GM18498 (cell line): Measurements from ENCODE around the gene GIMD1.
A peak's percentile ranks its signal among the peaks of the same experiment; 100 is the strongest.
"Not testable (repeated sequence)": the region's sequence is repeated elsewhere in the genome, so short reads cannot be mapped to it uniquely, and the experiment has no call there.

Experiments used
- ATAC-seq: cut with Tn5 transposase; IDR thresholded peaks from one replicate; pipeline ENCODE4 v1.9.1; 2021; ENCODE audit warnings: mild to moderate bottlenecking, moderate library complexity; ENCODE audit not compliant: unreplicated experiment

Gene GIMD1

DNA sequence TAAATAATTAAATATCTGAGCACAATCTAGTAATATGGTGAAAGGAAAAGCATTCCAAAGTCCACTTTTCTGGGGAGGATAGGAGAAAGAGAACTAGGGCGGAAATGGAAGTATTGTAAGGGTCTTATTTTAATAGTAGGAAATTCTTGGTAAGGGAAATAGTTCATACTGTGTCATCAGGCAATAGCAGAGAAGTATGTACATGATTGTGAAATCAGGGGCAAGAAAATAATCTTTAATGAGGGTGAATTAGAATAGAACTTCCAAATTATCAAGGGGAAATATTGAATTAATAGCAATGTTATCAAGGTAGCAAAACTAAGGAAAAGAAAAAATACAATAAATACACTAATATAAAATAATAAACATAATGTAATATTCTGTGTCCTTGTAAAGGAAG is 14.8 kb downstream of the GIMD1 start:
- no peak for ATAC-seq

DNA sequence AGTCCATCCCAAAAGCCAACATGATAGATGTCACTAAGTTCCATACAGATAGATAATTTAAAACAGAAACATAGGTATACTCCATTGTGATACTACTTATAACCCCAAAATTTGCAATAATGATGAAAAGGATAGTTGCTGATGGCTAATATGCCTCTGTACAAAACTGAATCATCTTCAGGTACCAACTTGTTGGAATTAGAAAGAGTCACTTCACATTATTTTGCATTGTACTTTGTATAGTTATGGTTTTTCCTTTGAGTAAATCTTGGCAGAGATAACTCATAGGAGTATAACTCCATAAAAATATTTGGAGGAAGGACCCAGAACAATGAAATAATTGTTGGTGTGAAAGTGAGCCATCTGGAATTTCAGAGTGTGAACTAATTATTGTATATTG is 17.6 kb downstream of the GIMD1 start:
- no peak for ATAC-seq

DNA sequence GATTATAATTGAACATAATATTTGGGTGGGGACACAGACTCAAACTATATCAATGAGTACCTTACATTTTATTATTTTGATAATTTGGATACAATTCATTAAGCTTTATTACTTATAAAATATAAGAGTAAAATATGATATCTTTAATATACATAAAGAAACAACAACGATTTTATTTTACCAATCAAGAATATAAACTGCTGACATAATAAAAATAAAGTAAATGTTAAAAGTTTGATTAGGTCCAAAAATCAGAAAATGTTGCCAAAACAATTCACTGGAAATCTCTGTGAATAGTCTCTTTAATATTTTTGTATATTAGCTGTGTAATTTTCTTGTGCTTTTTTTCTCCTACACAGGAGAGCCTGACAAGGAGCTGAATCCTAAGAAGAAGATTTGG is 21.4 kb downstream of the GIMD1 start:
- ATAC-seq = no peak

DNA sequence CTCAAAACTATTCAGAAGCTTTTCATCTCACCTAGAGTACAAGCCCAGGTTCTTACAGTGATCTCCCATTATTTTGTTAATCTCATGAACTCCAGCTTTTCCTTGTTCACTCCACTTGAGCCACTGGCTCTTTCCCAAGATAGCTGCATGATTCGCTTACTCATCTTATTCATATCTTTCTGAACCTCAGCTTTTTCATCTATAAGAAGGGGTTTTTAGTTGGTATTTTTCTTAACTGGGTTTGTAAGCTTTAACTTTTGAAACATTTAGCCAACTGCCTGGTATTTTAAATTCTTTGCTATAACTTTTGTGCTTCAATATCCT is 24.0 kb downstream of the GIMD1 start:
- no peak for ATAC-seq

DNA sequence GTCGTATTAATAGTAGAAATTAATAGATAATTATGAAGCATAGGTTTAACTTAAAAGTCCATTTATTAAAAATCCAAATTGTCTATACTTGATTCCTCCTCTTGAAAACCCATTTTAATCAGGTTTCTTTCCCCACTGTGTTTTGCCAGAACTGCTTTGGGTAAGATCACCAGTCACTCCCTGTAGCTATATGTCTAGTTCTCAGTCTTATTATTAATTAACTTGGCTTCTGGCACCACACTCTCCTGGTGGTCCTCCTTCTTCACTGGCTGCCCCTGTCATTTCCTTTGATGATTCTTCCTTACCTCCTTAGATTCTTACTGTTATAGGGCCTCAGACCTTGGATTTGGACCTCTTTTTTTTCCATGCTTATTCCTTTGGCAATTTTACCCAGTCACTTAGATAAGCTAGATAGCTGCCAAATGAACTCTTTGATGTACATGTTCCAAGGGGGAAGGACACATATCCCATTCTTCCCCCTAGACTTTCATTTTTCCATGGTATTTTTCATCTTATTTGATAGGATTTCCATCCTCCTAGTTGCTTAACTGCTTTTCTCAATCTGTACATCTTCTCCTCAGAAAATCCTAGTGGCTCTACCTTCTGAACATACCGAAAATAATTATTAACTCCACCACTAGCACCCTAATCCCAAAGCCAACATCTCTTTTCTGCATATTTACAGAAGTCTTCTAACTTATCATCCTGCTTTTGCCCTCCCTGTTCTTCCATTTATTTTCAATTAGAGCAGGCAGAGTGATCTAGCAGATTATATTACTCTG is 24.5 kb downstream of the GIMD1 start:
- no peak for ATAC-seq

DNA sequence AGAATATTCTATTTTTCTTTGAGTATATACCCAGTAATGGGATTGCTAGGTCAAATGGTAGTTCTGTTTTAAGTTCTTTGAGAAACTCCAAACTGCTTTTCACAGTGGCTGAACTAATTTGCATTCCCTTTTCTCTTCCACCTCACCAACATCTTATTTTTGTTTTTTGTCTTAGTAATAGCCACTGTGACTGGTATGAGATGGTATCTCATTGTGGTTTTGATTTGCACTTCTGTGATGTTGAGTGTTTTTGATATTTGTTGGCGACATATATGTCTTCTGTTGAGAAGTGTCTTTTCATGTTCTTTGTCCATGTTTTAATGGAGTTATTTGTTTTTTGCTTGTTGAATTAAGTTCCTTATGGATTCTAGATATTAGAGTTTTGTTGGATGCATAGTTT is 27.8 kb downstream of the GIMD1 start:
- ATAC-seq = no peak

DNA sequence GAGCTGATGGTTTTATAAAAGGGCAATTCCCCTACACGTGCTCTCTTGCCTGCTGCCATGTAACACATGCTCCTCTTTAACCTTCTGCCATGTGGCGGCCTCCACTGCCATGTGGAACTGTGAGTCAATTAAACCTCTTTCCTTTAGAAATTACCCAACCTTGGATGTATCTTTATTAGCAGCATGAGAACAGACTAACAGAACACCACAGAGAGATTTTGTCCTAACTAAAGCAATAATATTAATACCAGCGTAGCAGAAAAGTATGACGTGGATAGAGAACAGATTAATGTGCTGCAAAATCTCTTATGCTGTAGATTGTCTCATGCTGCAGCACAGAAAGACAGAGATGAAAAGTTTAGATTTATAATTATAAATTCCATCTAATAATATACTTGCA is 29.1 kb downstream of the GIMD1 start:
- ATAC-seq = no peak

DNA sequence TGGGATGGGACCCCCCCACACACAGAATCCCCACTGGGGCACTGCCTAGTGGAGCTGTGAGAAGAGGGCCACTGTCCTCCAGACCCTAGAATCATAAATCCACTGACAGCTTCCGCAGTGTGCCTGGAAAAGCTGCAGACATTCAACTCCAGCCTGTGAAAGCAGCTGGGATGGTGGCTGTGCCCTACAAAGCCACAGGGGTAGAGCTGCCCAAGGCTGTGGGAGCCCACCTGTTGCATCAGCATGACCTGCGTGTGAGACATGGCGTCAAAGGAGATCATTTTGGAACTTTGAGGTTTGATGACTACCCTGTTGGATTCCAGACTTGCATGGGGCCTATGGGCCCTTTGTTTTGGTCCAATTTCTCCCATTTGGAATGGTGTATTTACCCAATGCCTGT is 29.9 kb downstream of the GIMD1 start:
- no peak for ATAC-seq

DNA sequence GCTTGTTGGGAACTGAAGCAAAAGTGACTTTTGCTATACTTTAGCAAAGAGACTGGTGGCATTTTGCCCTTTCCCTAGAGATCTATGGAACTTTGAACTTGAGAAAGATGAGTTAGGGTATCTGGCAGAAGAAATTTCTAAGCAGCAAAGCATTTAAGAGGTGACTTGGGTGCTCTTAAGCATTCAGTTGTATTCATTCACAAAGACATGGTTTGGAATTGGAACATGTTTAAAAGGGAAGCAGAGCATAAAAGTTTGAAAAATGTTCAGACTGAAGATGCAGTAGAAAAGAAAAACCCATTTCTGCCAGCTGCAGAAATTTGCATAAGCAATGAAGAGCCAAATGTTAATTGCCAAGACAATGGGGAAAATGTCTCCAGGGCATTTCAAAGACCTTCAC is 30.7 kb downstream of the GIMD1 start:
- no peak for ATAC-seq

DNA sequence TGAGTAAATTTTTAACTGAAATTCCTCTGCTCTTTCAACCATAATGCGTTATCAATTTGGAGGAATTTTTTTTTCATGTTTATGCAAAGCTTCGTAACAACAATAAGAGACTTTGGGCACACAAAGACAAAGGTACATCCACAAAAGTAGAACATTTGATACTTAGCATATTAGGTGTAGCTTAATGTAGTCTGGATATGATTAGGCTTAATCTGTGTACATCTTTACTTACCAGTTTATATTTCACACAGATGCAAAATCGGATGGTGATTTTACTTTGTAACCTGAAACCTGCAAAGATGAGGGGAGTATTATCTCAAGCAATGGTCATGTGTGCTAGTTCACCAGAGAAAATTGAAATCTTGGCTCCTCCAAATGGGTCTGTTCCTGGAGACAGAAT is 32.0 kb downstream of the GIMD1 start:
- ATAC-seq = no peak

DNA sequence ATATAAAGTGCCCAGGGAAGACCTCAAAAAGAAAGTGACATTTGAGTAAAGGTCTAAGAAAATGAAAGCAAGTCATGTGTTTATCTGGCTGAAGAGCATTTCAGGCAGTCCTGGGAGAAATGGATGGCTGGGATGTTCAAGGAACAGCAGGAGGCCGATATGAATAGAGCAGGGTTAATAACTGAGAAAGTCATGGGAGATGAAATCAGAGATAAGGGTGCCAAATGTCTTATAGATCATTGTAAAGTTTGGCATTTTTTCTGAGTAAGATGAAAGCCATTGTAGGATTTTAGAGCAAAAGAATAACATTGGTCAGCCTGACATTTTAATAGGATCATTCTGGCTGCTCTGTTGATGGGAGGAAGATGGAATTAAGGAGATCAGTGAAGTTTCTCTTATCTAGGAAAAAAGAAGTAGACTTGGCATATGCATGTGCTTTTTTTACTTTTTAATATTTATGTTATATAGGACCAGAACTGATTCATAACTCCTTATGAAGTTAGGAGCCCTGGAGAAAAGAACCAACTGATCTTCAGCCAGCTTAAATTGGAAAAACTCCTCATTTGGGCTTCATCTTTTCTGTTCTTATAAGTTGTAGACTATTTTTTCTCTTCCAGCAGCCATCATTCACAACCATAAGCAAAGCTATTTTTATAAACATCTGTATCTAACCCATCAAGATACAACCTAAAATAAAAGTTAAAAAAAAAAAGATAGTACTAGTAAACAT is 33.7 kb downstream of the GIMD1 start:
- no peak for ATAC-seq

DNA sequence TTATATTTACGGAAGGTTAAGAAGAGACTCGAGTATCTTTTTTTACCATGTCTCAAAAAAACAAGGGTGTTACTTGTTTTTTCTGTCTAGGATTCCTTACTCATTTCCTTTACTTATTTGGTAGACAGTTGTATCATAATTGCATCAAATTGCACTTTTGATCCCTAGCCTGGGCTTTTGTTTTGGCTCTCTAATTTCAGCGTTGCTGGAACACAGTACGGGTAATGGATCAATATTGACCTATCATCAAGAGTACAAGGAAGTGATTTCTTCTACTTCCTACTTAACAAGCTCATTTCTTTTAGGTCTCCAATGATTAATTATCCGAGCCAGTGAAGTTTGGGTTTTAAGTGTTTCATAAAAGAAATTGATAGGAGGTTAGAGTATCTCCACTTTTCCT is 35.4 kb downstream of the GIMD1 start:
- ATAC-seq = no peak

DNA sequence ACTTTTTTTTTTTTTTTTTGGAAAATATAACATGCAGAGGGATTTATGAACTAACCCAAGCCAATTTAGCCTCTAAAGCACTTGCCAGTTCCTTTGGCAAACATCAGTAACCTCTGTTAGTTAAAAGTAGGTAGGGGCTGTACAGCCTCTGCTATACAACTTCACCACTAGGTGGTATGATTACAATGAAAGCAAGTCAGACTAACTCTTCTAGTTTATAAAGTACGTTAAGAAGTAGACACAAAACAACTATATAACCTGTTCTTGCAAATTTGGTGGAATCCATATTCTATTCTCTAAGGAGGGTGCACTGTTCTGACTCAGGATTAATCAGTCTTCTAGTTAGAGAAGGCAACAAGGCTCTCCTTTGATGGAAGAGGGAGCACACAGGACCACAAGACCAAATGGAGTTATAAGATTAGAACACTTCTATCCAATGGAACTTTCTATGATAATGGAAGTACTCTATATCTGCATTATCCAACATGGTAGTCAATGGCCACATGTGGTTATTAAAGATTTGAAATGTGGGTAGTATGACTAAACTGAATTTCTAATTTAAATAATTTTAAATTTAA is 39.4 kb downstream of the GIMD1 start:
- ATAC-seq = peak; percentile 85

DNA sequence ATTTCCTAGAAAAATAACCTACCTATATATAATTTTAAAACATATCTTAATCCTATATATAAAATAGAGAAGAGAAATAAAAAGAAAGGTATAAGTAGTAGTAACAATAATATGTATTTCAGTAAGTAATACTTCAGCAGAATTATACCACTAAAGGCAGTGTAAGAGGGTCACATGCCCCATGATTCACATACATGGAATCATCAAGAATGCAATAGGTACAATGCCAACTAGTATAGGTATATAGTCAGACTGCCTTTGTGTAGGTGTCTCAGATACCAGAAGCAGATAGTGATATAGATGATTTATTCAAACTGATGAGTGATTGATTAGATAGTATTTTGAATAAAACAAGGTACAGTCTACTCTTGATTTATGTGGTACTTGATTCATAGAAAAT is 42.8 kb downstream of the GIMD1 start:
- no peak for ATAC-seq

DNA sequence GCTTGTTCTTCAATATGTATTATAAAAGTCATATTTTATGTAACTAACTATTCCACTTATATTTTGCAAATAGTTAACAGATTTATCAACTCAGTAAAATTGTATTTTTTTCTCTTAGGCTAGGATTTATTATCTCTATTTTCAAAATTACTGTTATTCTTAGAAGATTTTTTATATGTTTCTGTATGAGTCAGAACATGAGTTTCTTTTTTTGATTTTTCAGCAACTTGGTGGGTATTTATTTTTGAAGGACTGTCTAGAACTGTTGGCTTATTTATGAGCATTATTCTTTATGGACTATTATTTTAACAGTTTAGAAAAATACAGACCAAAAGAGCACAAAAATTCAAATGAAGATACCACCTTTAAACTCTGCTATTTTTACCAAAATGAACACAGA is 45.5 kb downstream of the GIMD1 start:
- ATAC-seq = no peak

DNA sequence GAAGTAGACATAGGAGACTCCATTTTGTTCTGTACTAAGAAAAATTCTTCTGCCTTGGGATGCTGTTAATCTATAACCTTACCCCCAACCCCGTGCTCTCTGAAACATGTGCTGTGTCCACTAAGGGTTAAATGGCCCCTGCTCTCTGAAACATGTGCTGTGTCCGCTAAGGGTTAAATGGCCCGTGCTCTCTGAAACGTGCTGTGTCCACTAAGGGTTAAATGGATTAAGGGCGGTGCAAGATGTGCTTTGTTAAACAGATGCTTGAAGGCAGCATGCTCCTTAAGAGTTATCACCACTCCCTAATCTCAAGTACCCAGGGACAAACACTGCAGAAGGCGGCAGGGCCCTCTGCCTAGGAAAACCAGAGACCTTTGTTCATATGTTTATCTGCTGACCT is 46.8 kb downstream of the GIMD1 start:
- not testable (repeated sequence) for ATAC-seq

DNA sequence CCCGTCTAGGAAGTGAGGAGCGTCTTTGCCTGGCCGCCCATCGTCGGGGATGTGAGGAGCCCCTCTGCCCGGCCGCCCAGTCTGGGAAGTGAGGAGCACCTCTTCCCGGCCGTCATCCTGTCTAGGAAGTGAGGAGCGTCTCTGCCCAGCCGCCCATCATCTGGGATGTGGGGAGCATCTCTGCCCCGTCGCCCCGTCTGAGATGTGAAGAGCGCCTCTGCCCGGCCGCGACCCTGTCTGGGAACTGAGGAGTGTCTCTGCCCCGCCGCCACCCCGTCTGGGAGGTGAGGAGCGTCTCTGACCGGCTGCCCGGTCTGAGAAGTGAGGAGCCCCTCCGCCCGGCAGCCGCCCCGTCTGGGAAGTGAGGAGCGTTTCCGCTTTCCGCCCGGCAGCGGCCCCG is 47.4 kb downstream of the GIMD1 start:
- not testable (repeated sequence) for ATAC-seq

DNA sequence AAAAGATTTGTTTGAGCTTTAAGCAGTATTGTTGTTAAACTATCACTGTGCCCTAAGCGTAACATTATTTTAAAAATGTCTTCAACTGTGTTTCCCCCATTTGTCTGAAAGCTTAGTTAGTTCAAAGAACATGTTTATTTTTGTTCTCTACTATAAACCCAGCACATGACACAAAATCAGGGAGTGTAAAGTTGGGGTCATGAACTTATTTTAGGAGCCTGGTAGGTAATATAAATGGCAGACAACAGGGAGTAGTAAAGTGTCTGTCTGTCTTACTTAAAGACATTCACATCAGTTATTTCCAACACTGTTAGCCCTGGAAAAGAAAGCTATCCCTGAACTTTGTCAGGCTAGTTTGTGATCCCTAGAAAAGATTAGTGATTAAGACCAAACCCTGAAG is 48.3 kb downstream of the GIMD1 start:
- no peak for ATAC-seq

DNA sequence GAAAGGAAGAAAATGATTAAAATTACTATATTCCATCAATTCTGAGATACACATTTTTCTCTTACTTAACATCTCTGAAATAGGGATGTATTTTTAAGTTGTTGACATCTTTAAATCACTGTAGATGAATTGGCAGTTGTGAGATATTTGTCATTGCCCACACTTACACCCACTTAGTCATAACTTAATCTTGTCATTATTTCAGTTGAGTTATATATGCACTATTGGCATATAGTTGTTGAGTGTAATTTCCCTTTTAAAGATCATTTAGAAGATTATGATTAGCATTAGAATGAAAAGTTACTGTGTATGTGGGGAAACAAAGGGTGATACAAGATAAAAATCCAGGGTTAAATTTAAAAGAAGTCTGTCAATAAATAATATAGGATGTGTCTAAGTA is 50.1 kb downstream of the GIMD1 start:
- no peak for ATAC-seq

DNA sequence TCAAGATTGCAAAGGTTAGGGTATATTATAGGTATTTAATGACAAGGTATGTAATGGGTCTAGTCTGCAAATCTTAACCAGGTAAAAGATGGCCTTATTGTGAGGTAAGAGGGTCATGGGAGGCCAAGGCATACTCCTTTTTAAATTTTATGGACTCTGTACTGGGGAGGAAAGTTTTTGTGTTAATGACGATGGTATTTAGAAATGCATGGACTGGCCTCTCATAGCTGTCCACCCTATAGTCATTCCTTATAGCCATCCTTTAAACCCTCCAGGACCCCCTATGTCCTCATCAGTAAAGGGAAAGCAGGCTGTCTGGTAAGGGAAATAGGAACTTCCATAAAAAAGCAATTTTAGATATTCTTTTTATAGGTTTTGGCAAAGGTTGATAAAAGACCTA is 50.8 kb downstream of the GIMD1 start:
- ATAC-seq = no peak

DNA sequence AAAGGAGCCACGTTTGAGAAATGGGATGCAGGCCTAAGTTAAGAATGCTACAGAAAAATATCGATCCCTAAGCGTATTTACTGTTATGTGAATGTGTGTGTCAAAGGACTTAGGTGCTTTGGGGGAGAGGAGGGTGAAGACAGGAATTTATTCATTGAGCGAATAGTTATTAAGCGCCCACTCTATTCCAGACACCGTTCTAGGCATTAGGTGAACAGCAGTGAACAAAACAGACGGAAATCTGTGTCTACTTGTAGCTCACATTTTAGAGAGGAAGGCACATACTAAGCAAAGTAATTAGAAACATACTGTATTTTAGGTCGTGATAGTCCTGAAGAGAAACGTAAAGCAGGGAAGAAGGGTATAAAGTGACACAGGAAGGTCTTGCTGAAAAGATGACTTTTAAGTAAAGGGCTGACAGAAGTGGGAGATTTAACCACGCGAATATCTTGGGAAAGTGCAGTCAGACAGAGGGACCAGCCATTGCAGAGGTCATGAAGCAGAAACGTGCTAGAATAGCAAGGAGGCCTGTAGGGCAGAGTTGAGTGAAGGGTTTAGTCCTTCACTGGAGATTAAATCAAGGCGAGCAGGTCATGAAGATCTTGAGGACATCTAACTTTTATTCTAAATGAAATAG is 51.7 kb downstream of the GIMD1 start:
- ATAC-seq = peak; percentile 0
